Measurements from ENCODE around the gene NCL. TPM values are rescaled to one million over a fixed set of nuclear protein-coding genes. Genes with fewer than 3 reads are reported as not detected.

The NCL gene
- polyA plus RNA-seq, 1 donor from 2014 or later, result 101 TPM

DNA sequence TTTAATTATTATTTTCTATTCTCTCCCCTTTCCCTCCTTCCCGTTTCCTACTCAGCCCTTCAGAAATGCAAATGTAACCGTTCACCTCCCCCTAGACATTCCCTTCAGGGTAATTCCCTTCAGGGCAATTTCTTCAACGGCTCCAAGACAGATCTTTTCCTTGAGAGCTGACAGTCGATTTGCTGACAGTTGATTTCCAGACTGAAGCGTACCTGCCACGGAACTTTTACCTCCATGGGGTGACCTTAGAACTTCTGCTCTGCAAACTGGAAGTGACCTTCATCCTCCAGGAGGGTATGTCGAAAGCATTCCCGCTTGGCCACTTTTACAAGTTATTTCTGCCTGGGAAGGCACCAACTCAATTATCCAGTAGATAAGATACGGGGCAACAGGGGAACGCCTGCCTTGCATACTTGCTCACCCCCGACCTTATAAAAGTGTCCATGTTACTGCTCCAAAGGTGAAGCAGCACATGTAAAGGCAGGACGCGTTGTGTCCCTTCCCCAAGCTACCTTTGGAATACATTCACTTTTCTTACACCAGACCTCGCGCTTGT is 50.3 kb downstream of the NCL start:
- H3K27me3 ChIP-seq (ENCODE audit: insufficient read depth, low read depth, low read length), result peaks cover 5% of the 10 kb centered on the region
- no peak overlapping the region for H3K4me3 ChIP-seq (ENCODE audit: low read length)
- no peaks in the 10 kb centered on the region for H3K36me3 ChIP-seq (ENCODE audit: insufficient read depth, low read length)
- no peaks in the 10 kb centered on the region for H3K79me2 ChIP-seq (replicated peaks; ENCODE audit: insufficient read depth, low read length)
- H3K9me3 ChIP-seq (ENCODE audit: low read length), result no peaks in the 10 kb centered on the region
- no peak overlapping the region for H2AFZ ChIP-seq (ENCODE audit: low read depth, low read length)
- TF ChIP-seq REST (IDR thresholded peaks at IDR 0.05; ENCODE audit: borderline replicate concordance) (peak; percentile 21), EP300 (conservative IDR thresholded peaks at IDR 0.05; ENCODE audit: poor library complexity, severe bottlenecking) (peak; percentile 48), SMC3 (conservative IDR thresholded peaks at IDR 0.05; ENCODE audit: poor library complexity) (no peak)
- H3K9me2 ChIP-seq (ENCODE audit: insufficient read depth, low read length), result no peaks in the 10 kb centered on the region
- H3K27ac ChIP-seq (ENCODE audit: low read length), result peak overlapping the region; percentile 43
- H4K20me1 ChIP-seq (ENCODE audit: insufficient read depth), result no peaks in the 10 kb centered on the region
- H3F3A ChIP-seq (ENCODE audit: insufficient read depth, low read length, poor library complexity, severe bottlenecking), result no peaks in the 10 kb centered on the region
- peak overlapping the region; percentile 41 for H3K9ac ChIP-seq (ENCODE audit: low read length)
- H3K4me2 ChIP-seq (ENCODE audit: low read length), result no peak overlapping the region

DNA sequence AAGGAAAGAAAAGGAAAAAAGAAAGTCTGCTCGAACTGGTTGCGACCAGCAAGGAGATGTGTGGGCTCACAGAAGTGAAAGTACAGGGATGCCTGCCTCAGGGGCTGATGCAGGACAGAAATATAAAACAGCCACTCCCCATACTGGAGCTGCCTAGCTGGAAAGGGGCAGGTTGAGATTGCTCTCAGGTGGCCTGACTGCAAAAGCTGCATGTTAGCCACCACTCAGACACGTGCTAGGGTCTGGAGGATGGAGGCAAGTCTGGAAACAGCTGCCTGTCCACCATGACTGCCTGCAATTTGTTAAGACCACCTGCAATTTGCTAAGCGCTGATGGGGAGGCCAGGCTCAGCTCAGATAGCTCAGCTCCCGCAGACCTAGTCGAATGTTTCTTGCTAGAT is 50.8 kb downstream of the NCL start:
- H3K4me2 ChIP-seq (ENCODE audit: low read length), result no peak overlapping the region
- H3K9ac ChIP-seq (ENCODE audit: low read length), result peak overlapping the region; percentile 41
- H3F3A ChIP-seq (ENCODE audit: insufficient read depth, low read length, poor library complexity, severe bottlenecking), result no peaks in the 10 kb centered on the region
- H3K4me3 ChIP-seq (ENCODE audit: low read length), result peak overlapping the region; percentile 40
- no peaks in the 10 kb centered on the region for H3K9me3 ChIP-seq (ENCODE audit: low read length)
- no peaks in the 10 kb centered on the region for H3K36me3 ChIP-seq (ENCODE audit: insufficient read depth, low read length)
- no peaks in the 10 kb centered on the region for H3K79me2 ChIP-seq (replicated peaks; ENCODE audit: insufficient read depth, low read length)
- H3K9me2 ChIP-seq (ENCODE audit: insufficient read depth, low read length), result no peaks in the 10 kb centered on the region
- peaks cover 5% of the 10 kb centered on the region for H3K27me3 ChIP-seq (ENCODE audit: insufficient read depth, low read depth, low read length)
- no peaks in the 10 kb centered on the region for H4K20me1 ChIP-seq (ENCODE audit: insufficient read depth)
- H2AFZ ChIP-seq (ENCODE audit: low read depth, low read length), result no peak overlapping the region
- peak overlapping the region; percentile 43 for H3K27ac ChIP-seq (ENCODE audit: low read length)
- TF ChIP-seq RAD21 (conservative IDR thresholded peaks at IDR 0.05) (no peak), POLR2AphosphoS5 (IDR thresholded peaks at IDR 0.05) (no peak), SMC3 (conservative IDR thresholded peaks at IDR 0.05; ENCODE audit: poor library complexity) (no peak), EP300 (conservative IDR thresholded peaks at IDR 0.05; ENCODE audit: poor library complexity, severe bottlenecking) (no peak), CTCF (IDR thresholded peaks at IDR 0.05; ENCODE audit: poor library complexity, severe bottlenecking) (no peak)

DNA sequence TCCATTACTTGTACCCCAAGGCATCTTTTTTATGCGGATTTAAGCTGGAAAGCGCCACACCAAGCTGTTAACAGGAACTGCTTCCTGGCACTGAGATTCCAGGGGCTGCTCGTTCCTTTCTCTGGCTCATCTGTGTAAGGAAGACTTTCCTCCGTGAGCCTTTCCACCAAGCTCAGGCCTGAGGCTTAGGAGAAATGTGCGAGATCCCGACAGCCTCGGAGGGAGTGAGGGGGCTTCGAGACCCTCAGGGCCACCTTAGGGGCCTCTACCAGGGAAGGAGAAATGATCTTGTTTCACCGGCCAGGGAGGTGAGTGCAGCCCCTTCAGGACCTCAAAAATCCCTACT is 51.7 kb downstream of the NCL start:
- Histone ChIP-seq H3K4me3 (ENCODE audit: low read length) (peak overlapping the region; percentile 65), H3K27me3 (ENCODE audit: insufficient read depth, low read depth, low read length) (peaks cover 5% of the 10 kb centered on the region), H4K20me1 (ENCODE audit: insufficient read depth) (no peaks in the 10 kb centered on the region), H3K27ac (ENCODE audit: low read length) (no peak overlapping the region), H3F3A (ENCODE audit: insufficient read depth, low read length, poor library complexity, severe bottlenecking) (no peaks in the 10 kb centered on the region), H3K9me3 (ENCODE audit: low read length) (no peaks in the 10 kb centered on the region), H3K4me2 (ENCODE audit: low read length) (no peak overlapping the region), H3K9ac (ENCODE audit: low read length) (peak overlapping the region; percentile 45), H3K36me3 (ENCODE audit: insufficient read depth, low read length) (no peaks in the 10 kb centered on the region), H3K79me2 (replicated peaks; ENCODE audit: insufficient read depth, low read length) (no peaks in the 10 kb centered on the region), H3K9me2 (ENCODE audit: insufficient read depth, low read length) (no peaks in the 10 kb centered on the region), H2AFZ (ENCODE audit: low read depth, low read length) (no peak overlapping the region)
- TF ChIP-seq POLR2AphosphoS5 (IDR thresholded peaks at IDR 0.05) (no peak), MXI1 (conservative IDR thresholded peaks at IDR 0.05; ENCODE audit: poor library complexity, severe bottlenecking) (no peak), EP300 (conservative IDR thresholded peaks at IDR 0.05; ENCODE audit: poor library complexity, severe bottlenecking) (no peak), REST (IDR thresholded peaks at IDR 0.05; ENCODE audit: borderline replicate concordance) (no peak), SMC3 (conservative IDR thresholded peaks at IDR 0.05; ENCODE audit: poor library complexity) (no peak), RAD21 (conservative IDR thresholded peaks at IDR 0.05) (no peak), EZH2 (IDR thresholded peaks at IDR 0.05; ENCODE audit: borderline replicate concordance, insufficient read depth, low read length, poor library complexity, severe bottlenecking) (no peak), CTCF (IDR thresholded peaks at IDR 0.05; ENCODE audit: poor library complexity, severe bottlenecking) (no peak), TAF1 (IDR thresholded peaks at IDR 0.05; ENCODE audit: low read depth) (no peak)

Measured in neural cell (in vitro differentiated cells).